COLO668 (cell line): Measurements from ENCODE around the gene WDR36.
A peak's percentile ranks its signal among the peaks of the same experiment; 100 is the strongest.

Experiments
- DNase-seq: peaks from one replicate; lab custom pipeline; 2025; ENCODE audit not compliant: unreplicated experiment; lab: John Stamatoyannopoulos, UW

Gene WDR36

GRCh38 chr5:111092062-111092853 lies at the start of gene WDR36:
TSS of gene WDR36 (plus strand) at chr5:111092348. CDS start at chr5:111092457, 109 bp downstream.
- peak; percentile 79 for DNase-seq

GRCh38 chr5:111043712-111044506 lies 48.2 kb upstream of the WDR36 start:
- DNase-seq: peak; percentile 0

- DNase-seq: no peak
These were observed 34.1 kb upstream of the WDR36 start for GRCh38 chr5:111058064-111058463.

GRCh38 chr5:111060169-111060568 lies 32.0 kb upstream of the WDR36 start:
- DNase-seq: no peak

GRCh38 chr5:111061618-111062017 lies 30.5 kb upstream of the WDR36 start:
- no peak for DNase-seq

- DNase-seq: no peak
These were observed 28.3 kb upstream of the WDR36 start for GRCh38 chr5:111063709-111064322.

GRCh38 chr5:111066261-111066938 lies 25.7 kb upstream of the WDR36 start:
- no peak for DNase-seq

- no peak for DNase-seq
These were observed 23.9 kb upstream of the WDR36 start for GRCh38 chr5:111068213-111068612.

GRCh38 chr5:111069839-111070238 lies 22.3 kb upstream of the WDR36 start:
- no peak for DNase-seq

GRCh38 chr5:111070272-111071134 lies 21.6 kb upstream of the WDR36 start:
- DNase-seq: peak; percentile 3

- no peak for DNase-seq
These were observed 20.7 kb upstream of the WDR36 start, which contains the start of gene TSLP for GRCh38 chr5:111071413-111071812. TSS of gene TSLP (plus strand) at chr5:111071713. CDS start at chr5:111071891, 178 bp downstream.

- DNase-seq: no peak
These were observed 19.0 kb upstream of the WDR36 start for GRCh38 chr5:111072949-111073682.

- DNase-seq: no peak
These were observed 17.9 kb upstream of the WDR36 start for GRCh38 chr5:111074244-111074643.

- no peak for DNase-seq
These were observed 16.6 kb upstream of the WDR36 start for GRCh38 chr5:111075520-111075919.

GRCh38 chr5:111076091-111076490 lies 16.1 kb upstream of the WDR36 start:
- DNase-seq: no peak

GRCh38 chr5:111077678-111078077 lies 14.5 kb upstream of the WDR36 start:
- DNase-seq: no peak

- no peak for DNase-seq
These were observed 12.3 kb upstream of the WDR36 start for GRCh38 chr5:111079846-111080245.

GRCh38 chr5:111083323-111083722 lies 8.8 kb upstream of the WDR36 start:
- no peak for DNase-seq

- DNase-seq: no peak
These were observed 3.8 kb downstream of the WDR36 start for GRCh38 chr5:111095982-111096381.
